GM12892 (cell line): ENCODE results near the gene BABAM2.

Experiments
- POLR2A ChIP-seq: IDR thresholded peaks from 2 replicates; pipeline ENCODE4 v1.6.1; 2011; ENCODE audit warnings: low read depth, low read length, control low read depth
- POLR2AphosphoS5 ChIP-seq: IDR thresholded peaks from 2 replicates; pipeline ENCODE4 v1.6.1; 2011; ENCODE audit warnings: low read depth, low read length, control low read depth
- TAF1 ChIP-seq: IDR thresholded peaks from 2 replicates; pipeline ENCODE4 v1.6.1; 2011; ENCODE audit warnings: low read depth, mild to moderate bottlenecking, control low read depth, low read length, borderline replicate concordance

DNA sequence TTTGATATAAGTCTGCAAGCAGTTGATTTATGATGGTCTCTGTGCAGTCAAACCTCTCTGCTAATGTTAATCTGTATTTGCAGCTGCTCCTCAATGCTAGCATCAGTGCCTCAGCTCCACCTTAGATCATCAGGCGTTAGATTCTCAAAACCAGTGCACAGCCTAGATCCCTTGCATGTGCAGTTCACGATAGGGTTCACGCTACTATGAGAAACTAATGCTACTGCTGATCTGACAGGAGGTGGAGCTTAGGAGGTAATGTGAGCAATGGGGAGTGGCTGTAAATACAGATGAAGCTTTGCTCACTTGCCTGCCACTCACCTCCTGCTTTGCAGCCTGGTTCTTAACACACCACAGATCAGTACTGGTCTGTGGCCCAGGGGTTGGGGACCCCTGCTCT, 18.7 kb upstream of the BABAM2 start:
- TF ChIP-seq POLR2A (no peak), POLR2AphosphoS5 (no peak), TAF1 (no peak)
